Stimulated activated CD8-positive, alpha-beta memory T cell treated with anti-CD3 and anti-CD28 coated beads, Interleukin-4, amount 100 ng/mL, for 1 hour (primary cell): ENCODE results near the gene CAMK1D.
"Not testable (repeated sequence)": the region's sequence is repeated elsewhere in the genome, so short reads cannot be mapped to it uniquely, and the experiment has no call there.

Experiments used
- DNase-seq, 2 donors: peaks; one replicate each; pipeline ENCODE4 v3.0.0-alpha.2; 2020; ENCODE audit warnings: low read depth in 2 of 2, low spot score in 1 of 2

Gene CAMK1D

GRCh38 chr10:12839941-12840611 is 490.7 kb downstream of the CAMK1D start:
- DNase-seq = no peak

- no peak for DNase-seq
These were observed 492.1 kb downstream of the CAMK1D start for GRCh38 chr10:12841426-12841825.

- DNase-seq = no peak
These were observed 492.5 kb downstream of the CAMK1D start for GRCh38 chr10:12841826-12842225.

- DNase-seq = no peak
These were observed 493.0 kb downstream of the CAMK1D start for GRCh38 chr10:12842310-12842709.

- DNase-seq = no peak
These were observed 494.1 kb downstream of the CAMK1D start for GRCh38 chr10:12843296-12843945.

- no peak for DNase-seq
These were observed 495.6 kb downstream of the CAMK1D start for GRCh38 chr10:12844811-12845483.

GRCh38 chr10:12846718-12847117 is 497.4 kb downstream of the CAMK1D start:
- no peak for DNase-seq

- no peak for DNase-seq
These were observed 498.1 kb downstream of the CAMK1D start for GRCh38 chr10:12847361-12847975.

- DNase-seq = no peak
These were observed 499.3 kb downstream of the CAMK1D start for GRCh38 chr10:12848439-12849173.

- DNase-seq = no peak
These were observed 500.2 kb downstream of the CAMK1D start for GRCh38 chr10:12849319-12850181.

GRCh38 chr10:12852687-12853086 is 503.3 kb downstream of the CAMK1D start:
- no peak for DNase-seq

- no peak for DNase-seq
These were observed 505.6 kb downstream of the CAMK1D start for GRCh38 chr10:12854988-12855387.

GRCh38 chr10:12862459-12862858 is 513.1 kb downstream of the CAMK1D start:
- DNase-seq = no peak

GRCh38 chr10:12865515-12865914 is 516.2 kb downstream of the CAMK1D start:
- not testable (repeated sequence) for DNase-seq

- DNase-seq = no peak
These were observed 518.9 kb downstream of the CAMK1D start for GRCh38 chr10:12868229-12868628.

- DNase-seq = no peak
These were observed 520.1 kb downstream of the CAMK1D start for GRCh38 chr10:12869427-12869826.

GRCh38 chr10:12872577-12872976 is 523.2 kb downstream of the CAMK1D start:
- no peak for DNase-seq

GRCh38 chr10:12873172-12873571 is 523.8 kb downstream of the CAMK1D start:
- DNase-seq = no peak

- DNase-seq = no peak
These were observed 525.2 kb downstream of the CAMK1D start for GRCh38 chr10:12874501-12874900.

- no peak for DNase-seq
These were observed 525.8 kb downstream of the CAMK1D start for GRCh38 chr10:12875100-12875499.
